GM23338 (cell line): ENCODE results near the gene LNX1. TPM values are rescaled to one million over a fixed set of nuclear protein-coding genes. Genes with fewer than 3 reads are reported as not detected.

Experiments
- ATAC-seq: fragments of 200-7000 bp; cut with Tn5 transposase; 3 replicates; pipeline ENCODE4 v1.9.1; 2020
- DNase-seq: peaks from one replicate; pipeline ENCODE4 v3.0.0-alpha.2; 2015; ENCODE audit warnings: low spot score
- H2AFZ ChIP-seq: fragments of 200-600 bp; sonication (generic); 2 replicates; pipeline ENCODE4 v1.8.0; 2016; ENCODE audit warnings: antibody characterized with exemption, mild to moderate bottlenecking, moderate library complexity
- H3F3A ChIP-seq: fragments of 200-600 bp; sonication (generic); replicated peaks from 2 replicates; pipeline ENCODE4 v1.8.0; 2017; ENCODE audit warnings: antibody characterized with exemption, mixed run types, low read depth
- H3K27ac ChIP-seq: fragments of 200-600 bp; sonication (generic); 2 replicates; pipeline ENCODE4 v1.6.1; 2016; ENCODE audit warnings: low read depth
- H3K27me3 ChIP-seq: fragments of 200-600 bp; sonication (generic); 2 replicates; pipeline ENCODE4 v1.8.0; 2016; ENCODE audit warnings: mild to moderate bottlenecking, mixed run types, moderate library complexity; ENCODE audit not compliant: insufficient read depth
- H3K36me3 ChIP-seq: fragments of 200-600 bp; sonication (generic); 2 replicates; pipeline ENCODE4 v1.8.0; 2016; ENCODE audit warnings: mild to moderate bottlenecking; ENCODE audit not compliant: insufficient read depth
- H3K4me1 ChIP-seq: fragments of 200-600 bp; sonication (generic); 2 replicates; pipeline ENCODE4 v1.8.0; 2016; ENCODE audit warnings: mild to moderate bottlenecking, moderate library complexity; ENCODE audit not compliant: insufficient read depth
- H3K4me2 ChIP-seq: fragments of 200-600 bp; sonication (generic); 2 replicates; pipeline ENCODE4 v1.7.1; 2017; ENCODE audit warnings: mixed run types
- H3K4me3 ChIP-seq: fragments of 200-600 bp; sonication (generic); 2 replicates; pipeline ENCODE4 v1.6.1; 2016; ENCODE audit warnings: mixed run types
- H3K79me2 ChIP-seq: fragments of 200-600 bp; sonication (generic); replicated peaks from 2 replicates; pipeline ENCODE4 v1.8.0; 2017; ENCODE audit warnings: mild to moderate bottlenecking; ENCODE audit not compliant: insufficient read depth
- H3K9me2 ChIP-seq: fragments of 200-600 bp; sonication (generic); 2 replicates; pipeline ENCODE4 v1.8.0; 2017; ENCODE audit not compliant: insufficient read depth
- H4K20me1 ChIP-seq: fragments of 200-600 bp; sonication (generic); replicated peaks from 2 replicates; pipeline ENCODE4 v1.8.0; 2017; ENCODE audit warnings: mild to moderate bottlenecking; ENCODE audit not compliant: insufficient read depth
- H3K27ac Mint-ChIP-seq: 2 replicates; pipeline ENCODE4 v1.8.0; 2020; ENCODE audit warnings: inconsistent platforms, mild to moderate bottlenecking, moderate library complexity, mixed read lengths
- H3K27me3 Mint-ChIP-seq: 3 replicates; pipeline ENCODE4 v1.8.0; 2022; ENCODE audit warnings: low read depth, mild to moderate bottlenecking, moderate library complexity, mixed read lengths, inconsistent platforms; ENCODE audit not compliant: insufficient read depth, poor library complexity
- H3K36me3 Mint-ChIP-seq: 3 replicates; pipeline ENCODE4 v1.8.0; 2021; ENCODE audit warnings: low read depth, mild to moderate bottlenecking, inconsistent platforms, moderate library complexity, mixed read lengths
- H3K4me1 Mint-ChIP-seq: 3 replicates; pipeline ENCODE4 v1.8.0; 2020; ENCODE audit warnings: mild to moderate bottlenecking, inconsistent platforms, mixed read lengths
- H3K4me3 Mint-ChIP-seq: 3 replicates; pipeline ENCODE4 v1.8.0; 2021; ENCODE audit warnings: moderate library complexity, mild to moderate bottlenecking, inconsistent platforms, mixed read lengths
- H3K9me3 Mint-ChIP-seq: 3 replicates; pipeline ENCODE4 v1.8.0; 2020; ENCODE audit warnings: moderate library complexity, mild to moderate bottlenecking, inconsistent platforms, mixed read lengths
- CREB1 ChIP-seq: fragments of 250-450 bp; sonication (Bioruptor Pico); IDR thresholded peaks from 2 replicates; pipeline ENCODE4 v1.5.0; 2020; ENCODE audit warnings: low read depth, mild to moderate bottlenecking, moderate library complexity
- ETS1 ChIP-seq: IDR thresholded peaks from 2 replicates; pipeline ENCODE4 v1.6.1; 2016; ENCODE audit warnings: antibody characterized with exemption
- EZH2 ChIP-seq: fragments of 200-600 bp; sonication (generic); IDR thresholded peaks from one replicate; pipeline ENCODE4 v1.8.0; 2017; ENCODE audit warnings: antibody characterized with exemption, mild to moderate bottlenecking, low read depth; ENCODE audit not compliant: unreplicated experiment
- EZH2phosphoT487 ChIP-seq: fragments of 200-600 bp; sonication (generic); IDR thresholded peaks from one replicate; pipeline ENCODE4 v1.8.1; 2018; ENCODE audit warnings: antibody characterized with exemption; ENCODE audit not compliant: unreplicated experiment
- JUNB ChIP-seq: IDR thresholded peaks from one replicate; pipeline ENCODE4 v1.6.1; 2016; ENCODE audit warnings: antibody characterized with exemption; ENCODE audit not compliant: unreplicated experiment
- NANOG ChIP-seq: IDR thresholded peaks from 2 replicates; pipeline ENCODE4 v1.6.1; 2016; ENCODE audit warnings: antibody characterized with exemption, borderline replicate concordance
- POLR2AphosphoS5 ChIP-seq: IDR thresholded peaks from 2 replicates; pipeline ENCODE4 v1.6.1; 2016; ENCODE audit warnings: antibody characterized with exemption, low read depth
- ZNF114 ChIP-seq: fragments of 250-450 bp; sonication (Bioruptor Pico); IDR thresholded peaks from 2 replicates; pipeline ENCODE4 v1.5.0; 2020; ENCODE audit warnings: mild to moderate bottlenecking, moderate library complexity
- ZNF331 ChIP-seq: fragments of 250-450 bp; sonication (Bioruptor Pico); IDR thresholded peaks from 2 replicates; pipeline ENCODE4 v1.5.0; 2020; ENCODE audit warnings: low read depth, mild to moderate bottlenecking, moderate library complexity
- polyA plus RNA-seq: library from polyadenylated mRNA; unstranded; fragments of >200 nt; fragmentation: Nextera tagmentation; extraction: Ambion mirVana; gene quantifications from 2 replicates; pipeline ENCODE4 v1.2.1, GENCODE V29; 2016
- total RNA-seq: library from RNA; depleted of rRNA; stranded (reverse); fragments of >200 nt; shearing (Covaris generic); gene quantifications from 2 replicates; pipeline ENCODE4 v1.2.3, GENCODE V29; 2014
- TF ChIP-seq, protein P1 (sequence below): IDR thresholded peaks from one replicate; pipeline ENCODE4 v1.6.1; 2018; ENCODE audit warnings: antibody characterized with exemption; ENCODE audit not compliant: unreplicated experiment

LNX1 gene
- total and polyA plus RNA-seq, 2 experiments from 2014 or later: 5.4 to 6.4 TPM

DNA sequence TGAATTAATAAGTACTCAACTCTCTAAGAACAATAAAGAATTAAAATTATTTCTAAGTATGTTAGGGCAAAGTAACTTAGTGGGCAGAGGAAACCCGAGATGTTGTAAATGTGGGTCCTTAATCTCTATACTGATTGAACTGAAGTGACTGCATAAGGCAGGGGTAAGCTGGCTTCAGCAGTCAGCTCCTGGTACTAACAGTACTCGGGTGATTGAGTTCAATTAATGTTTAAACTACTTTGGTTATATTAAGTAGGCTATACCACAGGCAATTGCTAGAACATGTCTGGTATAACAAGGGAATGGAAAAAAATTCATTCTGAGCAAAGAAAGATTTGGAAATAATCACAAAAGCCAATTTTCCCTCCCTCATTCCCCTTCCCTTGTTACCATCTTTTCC lies 90.7 kb downstream of the LNX1 start:
- Histone ChIP-seq H3K4me3 (no peak overlapping the region), H3K27ac (no peak overlapping the region), H3K9me2 (no peaks in the 10 kb centered on the region), H3K36me3 (no peaks in the 10 kb centered on the region), H4K20me1 (no peaks in the 10 kb centered on the region), H3K27me3 (no peaks in the 10 kb centered on the region), H2AFZ (no peak overlapping the region), H3K79me2 (no peaks in the 10 kb centered on the region), H3F3A (no peaks in the 10 kb centered on the region), H3K4me1 (peaks cover 10% of the 10 kb centered on the region), H3K4me2 (no peak overlapping the region)
- H3K27me3 Mint-ChIP-seq: no peaks in the 10 kb centered on the region
- DNase-seq (no peak), ATAC-seq (no peak)
- H3K4me1 Mint-ChIP-seq: peaks cover 14% of the 10 kb centered on the region
- TF ChIP-seq JUNB (no peak), ZNF114 (CRISPR knock-in tag) (no peak), CREB1 (no peak), POLR2AphosphoS5 (no peak), EZH2 (no peak), EZH2phosphoT487 (no peak), NANOG (no peak)
- TF ChIP-seq, protein P1, sequence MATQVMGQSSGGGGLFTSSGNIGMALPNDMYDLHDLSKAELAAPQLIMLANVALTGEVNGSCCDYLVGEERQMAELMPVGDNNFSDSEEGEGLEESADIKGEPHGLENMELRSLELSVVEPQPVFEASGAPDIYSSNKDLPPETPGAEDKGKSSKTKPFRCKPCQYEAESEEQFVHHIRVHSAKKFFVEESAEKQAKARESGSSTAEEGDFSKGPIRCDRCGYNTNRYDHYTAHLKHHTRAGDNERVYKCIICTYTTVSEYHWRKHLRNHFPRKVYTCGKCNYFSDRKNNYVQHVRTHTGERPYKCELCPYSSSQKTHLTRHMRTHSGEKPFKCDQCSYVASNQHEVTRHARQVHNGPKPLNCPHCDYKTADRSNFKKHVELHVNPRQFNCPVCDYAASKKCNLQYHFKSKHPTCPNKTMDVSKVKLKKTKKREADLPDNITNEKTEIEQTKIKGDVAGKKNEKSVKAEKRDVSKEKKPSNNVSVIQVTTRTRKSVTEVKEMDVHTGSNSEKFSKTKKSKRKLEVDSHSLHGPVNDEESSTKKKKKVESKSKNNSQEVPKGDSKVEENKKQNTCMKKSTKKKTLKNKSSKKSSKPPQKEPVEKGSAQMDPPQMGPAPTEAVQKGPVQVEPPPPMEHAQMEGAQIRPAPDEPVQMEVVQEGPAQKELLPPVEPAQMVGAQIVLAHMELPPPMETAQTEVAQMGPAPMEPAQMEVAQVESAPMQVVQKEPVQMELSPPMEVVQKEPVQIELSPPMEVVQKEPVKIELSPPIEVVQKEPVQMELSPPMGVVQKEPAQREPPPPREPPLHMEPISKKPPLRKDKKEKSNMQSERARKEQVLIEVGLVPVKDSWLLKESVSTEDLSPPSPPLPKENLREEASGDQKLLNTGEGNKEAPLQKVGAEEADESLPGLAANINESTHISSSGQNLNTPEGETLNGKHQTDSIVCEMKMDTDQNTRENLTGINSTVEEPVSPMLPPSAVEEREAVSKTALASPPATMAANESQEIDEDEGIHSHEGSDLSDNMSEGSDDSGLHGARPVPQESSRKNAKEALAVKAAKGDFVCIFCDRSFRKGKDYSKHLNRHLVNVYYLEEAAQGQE: no peak
- H3K36me3 Mint-ChIP-seq: no peaks in the 10 kb centered on the region
- H3K4me3 Mint-ChIP-seq: no peak overlapping the region
- H3K27ac Mint-ChIP-seq: no peak overlapping the region
- H3K9me3 Mint-ChIP-seq: no peaks in the 10 kb centered on the region

- H3K4me3 Mint-ChIP-seq: no peak overlapping the region
- Histone ChIP-seq H3K27ac (no peak overlapping the region), H2AFZ (no peak overlapping the region), H3K9me2 (no peaks in the 10 kb centered on the region), H3K4me3 (no peak overlapping the region), H3K79me2 (no peaks in the 10 kb centered on the region), H3K36me3 (no peaks in the 10 kb centered on the region), H4K20me1 (no peaks in the 10 kb centered on the region), H3K4me2 (no peak overlapping the region), H3F3A (no peaks in the 10 kb centered on the region), H3K27me3 (no peaks in the 10 kb centered on the region), H3K4me1 (peaks cover 10% of the 10 kb centered on the region)
- peaks cover 14% of the 10 kb centered on the region for H3K4me1 Mint-ChIP-seq
- H3K27ac Mint-ChIP-seq: no peak overlapping the region
- H3K9me3 Mint-ChIP-seq: no peaks in the 10 kb centered on the region
- no peaks in the 10 kb centered on the region for H3K27me3 Mint-ChIP-seq
- DNase-seq: no peak
- H3K36me3 Mint-ChIP-seq: no peaks in the 10 kb centered on the region
- ATAC-seq: no peak
- no peak for TF ChIP-seq CREB1
- TF ChIP-seq JUNB: no peak
- no peak for TF ChIP-seq ZNF331
- no peak for TF ChIP-seq ETS1
- TF ChIP-seq POLR2AphosphoS5: no peak
- TF ChIP-seq EZH2: no peak
- TF ChIP-seq, protein P1: no peak
- no peak for TF ChIP-seq NANOG
Measured at GRCh38 chr4:53499791-53500190, 91.5 kb downstream of the LNX1 start.
